Ovary (tissue), 3 donors: Measurements from ENCODE around the gene MILR1.

Experiments
- EP300 ChIP-seq: sonication (generic); formaldehyde crosslinking; IDR thresholded peaks from one replicate; pipeline ENCODE4 v1.6.1; 2017; ENCODE audit warnings: antibody characterized with exemption
- POLR2A ChIP-seq: fragments of 450-650 bp; IDR thresholded peaks from one replicate; pipeline ENCODE4 v1.6.1; 2017; ENCODE audit warnings: antibody characterized with exemption, mild to moderate bottlenecking, moderate library complexity
- TF ChIP-seq, protein P1 (sequence below), 3 donors: fragments of 450-650 bp in 2 of 3; fragments of 200-600 bp in 1 of 3; IDR thresholded peaks; one replicate each; pipeline versions ENCODE4 v1.5.1 to v1.8.0; 2016 to 2022; ENCODE audit warnings: antibody characterized with exemption in 3 of 3, mild to moderate bottlenecking in 1 of 3
- donor health status: DM: no; HTN: no; CAD: no.

DNA sequence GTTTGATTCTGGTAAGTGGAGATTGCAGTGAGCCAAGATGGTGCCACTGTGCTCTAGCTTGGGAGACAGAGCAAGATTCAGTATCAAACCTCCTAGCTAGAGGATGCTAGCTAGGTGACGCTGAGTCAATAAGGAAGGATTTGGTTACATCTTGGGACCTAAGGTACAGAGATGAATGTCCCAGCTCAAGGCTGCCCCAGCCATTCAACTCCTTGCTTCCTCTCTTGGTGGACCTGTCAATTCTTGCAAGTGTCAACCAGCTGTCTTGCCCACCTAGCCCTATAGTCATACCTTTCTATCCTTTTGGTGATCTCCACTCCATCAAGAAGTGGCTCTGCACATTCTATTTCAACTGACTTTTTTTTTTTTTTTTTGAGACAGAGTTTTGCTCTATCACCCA is 1.4 kb upstream of the MILR1 start:
- TF ChIP-seq, protein P1, sequence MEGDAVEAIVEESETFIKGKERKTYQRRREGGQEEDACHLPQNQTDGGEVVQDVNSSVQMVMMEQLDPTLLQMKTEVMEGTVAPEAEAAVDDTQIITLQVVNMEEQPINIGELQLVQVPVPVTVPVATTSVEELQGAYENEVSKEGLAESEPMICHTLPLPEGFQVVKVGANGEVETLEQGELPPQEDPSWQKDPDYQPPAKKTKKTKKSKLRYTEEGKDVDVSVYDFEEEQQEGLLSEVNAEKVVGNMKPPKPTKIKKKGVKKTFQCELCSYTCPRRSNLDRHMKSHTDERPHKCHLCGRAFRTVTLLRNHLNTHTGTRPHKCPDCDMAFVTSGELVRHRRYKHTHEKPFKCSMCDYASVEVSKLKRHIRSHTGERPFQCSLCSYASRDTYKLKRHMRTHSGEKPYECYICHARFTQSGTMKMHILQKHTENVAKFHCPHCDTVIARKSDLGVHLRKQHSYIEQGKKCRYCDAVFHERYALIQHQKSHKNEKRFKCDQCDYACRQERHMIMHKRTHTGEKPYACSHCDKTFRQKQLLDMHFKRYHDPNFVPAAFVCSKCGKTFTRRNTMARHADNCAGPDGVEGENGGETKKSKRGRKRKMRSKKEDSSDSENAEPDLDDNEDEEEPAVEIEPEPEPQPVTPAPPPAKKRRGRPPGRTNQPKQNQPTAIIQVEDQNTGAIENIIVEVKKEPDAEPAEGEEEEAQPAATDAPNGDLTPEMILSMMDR (IDR thresholded peaks at IDR 0.05): no peak
- TF ChIP-seq POLR2A (no peak), EP300 (no peak)
